Activated CD4-positive, alpha-beta T cell treated with anti-CD3 and anti-CD28 coated beads, Interleukin-2, Interleukin-4, amounts not matched to agents 100 ng/mL and 50 ng/mL, durations not matched to agents 16 hours and 8 hours (primary cell): ENCODE results near the gene CELF2.
"Not testable (repeated sequence)": the region's sequence is repeated elsewhere in the genome, so short reads cannot be mapped to it uniquely, and the experiment has no call there.

ENCODE experiments used
- DNase-seq: peaks from one replicate; pipeline ENCODE4 v3.0.0-alpha.2; 2020; ENCODE audit warnings: low spot score

CELF2 gene

GRCh38 chr10:11357439-11357838 lies 339.8 kb downstream of the CELF2 start:
- no peak for DNase-seq

- no peak for DNase-seq
These were observed 340.3 kb downstream of the CELF2 start for GRCh38 chr10:11358011-11358410.

GRCh38 chr10:11358923-11359575 lies 341.4 kb downstream of the CELF2 start:
- no peak for DNase-seq

- no peak for DNase-seq
These were observed 342.2 kb downstream of the CELF2 start for GRCh38 chr10:11359869-11360268.

GRCh38 chr10:11363497-11363896 lies 345.8 kb downstream of the CELF2 start:
- DNase-seq = no peak

- no peak for DNase-seq
These were observed 346.6 kb downstream of the CELF2 start for GRCh38 chr10:11364241-11364640.

- DNase-seq = not testable (repeated sequence)
These were observed 349.2 kb downstream of the CELF2 start for GRCh38 chr10:11366889-11367288.

- no peak for DNase-seq
These were observed 349.8 kb downstream of the CELF2 start for GRCh38 chr10:11367505-11367904.

GRCh38 chr10:11373717-11374171 lies 356.1 kb downstream of the CELF2 start:
- DNase-seq = no peak

- DNase-seq = no peak
These were observed 359.6 kb downstream of the CELF2 start for GRCh38 chr10:11377267-11377666.

- DNase-seq = no peak
These were observed 361.2 kb downstream of the CELF2 start for GRCh38 chr10:11378835-11379234.

GRCh38 chr10:11379771-11380170 lies 362.1 kb downstream of the CELF2 start:
- no peak for DNase-seq

- no peak for DNase-seq
These were observed 363.4 kb downstream of the CELF2 start for GRCh38 chr10:11381023-11381422.

GRCh38 chr10:11381511-11381910 lies 363.8 kb downstream of the CELF2 start:
- no peak for DNase-seq

GRCh38 chr10:11382187-11382586 lies 364.5 kb downstream of the CELF2 start:
- DNase-seq = no peak

GRCh38 chr10:11386044-11386443 lies 368.4 kb downstream of the CELF2 start:
- no peak for DNase-seq
